Measurements from ENCODE around the gene UBN2.
"Not testable (repeated sequence)": the region's sequence is repeated elsewhere in the genome, so short reads cannot be mapped to it uniquely, and the experiment has no call there.

The UBN2 gene

GRCh38 chr7:139299296-139299695 lies 68.3 kb downstream of the UBN2 start:
- no peak for DNase-seq (ENCODE audit: low spot score)

- DNase-seq (ENCODE audit: low spot score): no peak
Observed at GRCh38 chr7:139300390-139300789, 69.4 kb downstream of the UBN2 start.

DNA sequence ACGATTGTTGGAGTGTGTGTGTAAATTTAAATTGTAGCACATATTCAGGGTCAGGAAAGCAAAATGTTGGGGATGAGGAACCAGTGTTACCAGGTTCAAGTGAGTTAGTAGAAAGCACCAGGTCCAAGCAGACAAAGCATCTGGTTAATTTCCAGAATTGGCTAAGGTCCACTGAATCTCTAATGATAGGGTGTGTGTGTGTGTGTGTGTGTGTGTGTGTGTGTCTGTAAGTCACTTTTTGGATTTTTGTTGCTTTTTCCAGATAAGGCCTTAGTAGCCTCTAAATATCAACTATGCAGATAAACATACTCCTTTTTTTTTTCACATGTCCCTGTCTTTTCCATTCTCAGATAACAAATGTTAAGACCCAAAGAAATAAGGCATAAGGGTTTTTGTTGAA lies 73.5 kb downstream of the UBN2 start:
- DNase-seq (ENCODE audit: low spot score): no peak

DNA sequence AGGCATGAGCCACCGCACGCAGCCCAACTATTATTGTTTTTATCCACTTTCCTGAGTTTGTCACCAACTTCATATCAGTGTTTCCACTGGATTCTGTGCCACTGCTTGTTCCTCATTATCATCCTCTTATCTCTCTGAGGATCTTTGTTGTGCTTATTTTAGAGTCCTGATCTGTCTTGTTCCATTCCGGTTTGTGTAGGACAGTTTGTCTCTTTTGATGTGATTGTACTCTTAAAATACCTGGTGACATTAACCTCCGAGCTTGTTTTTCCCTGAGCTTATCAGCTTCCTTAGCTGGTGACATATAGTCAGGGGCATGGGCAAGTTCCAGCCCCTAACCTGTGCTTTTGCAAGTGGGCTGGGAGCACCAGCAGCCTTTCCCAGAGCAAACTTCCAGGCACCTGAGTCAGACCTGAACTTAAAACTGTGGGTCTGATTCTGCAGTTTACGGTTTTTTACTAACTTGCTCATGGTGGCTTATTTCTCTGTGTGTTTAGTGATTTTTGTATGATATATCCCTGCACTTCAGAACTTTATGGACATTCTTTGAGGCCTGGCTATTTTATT lies 87.0 kb downstream of the UBN2 start:
- no peak for DNase-seq (ENCODE audit: low spot score)

- DNase-seq (ENCODE audit: low spot score): peak; percentile 38
Observed at GRCh38 chr7:139321071-139321745, 90.2 kb downstream of the UBN2 start.

DNA sequence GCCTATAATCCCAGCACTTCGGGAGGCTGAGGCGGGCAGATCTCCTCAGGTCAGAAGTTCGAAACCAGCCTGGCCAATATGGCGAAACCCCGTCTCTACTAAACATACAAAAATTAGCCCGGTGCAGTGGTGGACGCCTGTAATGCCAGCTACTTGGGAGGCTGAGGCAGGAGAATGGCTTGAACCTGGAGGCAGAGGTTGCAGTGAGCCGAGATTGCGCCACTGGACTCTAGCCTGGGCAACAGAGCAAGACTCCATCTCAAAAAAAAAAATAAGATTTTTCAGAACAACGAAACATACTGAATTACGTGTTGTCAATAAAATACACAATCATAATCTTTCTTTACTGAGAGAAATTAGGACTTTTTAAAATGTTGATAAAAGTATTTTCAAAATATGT lies 93.7 kb downstream of the UBN2 start:
- not testable (repeated sequence) for DNase-seq (ENCODE audit: low spot score)

DNA sequence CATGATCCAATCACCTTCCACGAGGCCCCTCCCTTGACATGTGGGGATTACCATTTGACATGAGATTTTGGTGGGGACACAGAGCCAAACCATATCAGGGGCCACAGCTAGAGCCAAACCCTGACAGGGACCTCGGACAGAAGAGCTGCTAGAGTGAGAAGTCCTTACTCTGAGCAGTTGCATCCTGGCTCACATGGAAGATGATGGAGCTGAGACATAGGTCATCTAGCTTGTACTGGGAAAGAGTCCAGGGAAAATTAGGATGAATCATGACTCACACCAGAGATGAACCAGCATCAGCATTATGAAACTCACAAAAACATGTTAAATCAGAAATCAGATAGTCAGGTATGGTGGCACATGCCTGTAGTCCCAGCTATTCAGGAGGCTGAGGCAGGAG lies 97.3 kb downstream of the UBN2 start:
- DNase-seq (ENCODE audit: low spot score): no peak

- DNase-seq (ENCODE audit: low spot score): no peak
Observed at GRCh38 chr7:139329119-139329518, 98.1 kb downstream of the UBN2 start.

DNA sequence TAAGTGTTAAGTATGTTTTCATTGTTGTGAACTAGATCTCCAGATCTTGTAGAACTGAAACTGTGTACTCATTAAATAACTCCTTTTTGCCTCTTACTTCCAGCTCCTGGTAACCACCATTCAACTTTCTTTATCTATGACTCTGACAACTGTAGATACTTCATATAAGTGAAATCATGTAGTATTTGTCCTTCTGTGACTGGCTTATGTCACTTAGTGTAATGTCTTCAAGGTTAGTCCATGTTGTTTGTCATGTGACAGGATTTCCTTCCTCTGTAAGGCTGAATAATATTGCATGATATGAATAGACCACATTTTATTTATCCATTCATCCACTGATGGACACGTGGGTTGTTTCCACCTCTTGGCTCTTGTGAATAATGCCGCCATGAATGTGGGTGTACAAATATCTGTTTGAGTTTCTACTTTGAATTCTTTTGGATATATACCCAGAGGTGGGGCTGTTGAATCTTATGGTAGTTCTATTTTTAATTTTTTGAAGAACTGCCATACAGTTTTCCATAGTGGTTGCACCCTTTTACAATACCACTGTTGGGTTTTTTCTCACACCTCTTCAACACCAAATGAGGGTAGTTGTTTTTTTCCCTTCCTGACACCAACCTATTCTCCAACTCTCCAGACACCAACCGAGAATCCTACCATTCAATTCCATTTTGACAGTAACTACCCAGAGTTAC lies 99.4 kb downstream of the UBN2 start:
- no peak for DNase-seq (ENCODE audit: low spot score)

DNA sequence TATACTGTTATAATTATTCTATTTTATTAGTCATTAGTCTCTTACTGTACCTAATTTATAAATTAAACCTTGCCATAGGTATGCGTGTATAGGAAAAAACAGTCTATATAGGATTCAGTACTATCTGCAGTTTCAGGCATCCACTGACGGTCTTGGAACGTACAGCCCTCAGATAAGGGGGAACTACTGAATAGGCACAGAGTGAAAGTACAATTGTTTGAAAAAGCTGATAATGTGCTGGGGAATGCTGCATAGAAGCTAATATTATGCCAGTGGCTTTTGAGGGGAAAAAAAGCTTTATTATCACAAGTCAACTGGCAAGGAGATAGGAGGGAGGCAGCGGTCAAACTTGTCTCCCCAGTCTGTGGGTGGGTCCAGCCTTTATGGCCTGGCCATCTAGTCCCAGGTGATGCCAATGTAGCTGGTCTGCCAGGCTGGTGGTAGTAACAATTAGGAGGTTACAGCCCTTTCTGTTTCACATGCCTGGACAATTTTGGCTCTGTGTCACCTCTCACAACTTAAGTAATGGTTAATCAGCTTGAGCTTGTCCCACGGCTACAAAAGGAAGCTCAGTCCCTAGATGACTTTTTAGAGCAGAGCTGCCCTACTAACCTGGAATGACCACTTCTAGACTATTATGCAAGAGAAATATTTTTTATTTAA lies 101.8 kb downstream of the UBN2 start:
- no peak for DNase-seq (ENCODE audit: low spot score)

GRCh38 chr7:139333443-139333842 lies 102.4 kb downstream of the UBN2 start:
- not testable (repeated sequence) for DNase-seq (ENCODE audit: low spot score)

GRCh38 chr7:139334399-139335150 lies 103.5 kb downstream of the UBN2 start:
- DNase-seq (ENCODE audit: low spot score): no peak

- DNase-seq (ENCODE audit: low spot score): no peak
Observed at GRCh38 chr7:139339025-139339424, 108.0 kb downstream of the UBN2 start.

GRCh38 chr7:139339698-139340036 lies 108.6 kb downstream of the UBN2 start:
- DNase-seq (ENCODE audit: low spot score): no peak

GRCh38 chr7:139340037-139340807 lies 109.2 kb downstream of the UBN2 start:
- DNase-seq (ENCODE audit: low spot score): peak; percentile 91

- DNase-seq (ENCODE audit: low spot score): no peak
Observed at GRCh38 chr7:139340808-139341057, 109.7 kb downstream of the UBN2 start.

- DNase-seq (ENCODE audit: low spot score): peak; percentile 69
Observed at GRCh38 chr7:139341058-139341775, 110.2 kb downstream of the UBN2 start, which contains the start of gene FMC1. Gene FMC1, plus strand, starts transcription at chr7:139341337. Its CDS starts 48 bp downstream, at chr7:139341385.

GRCh38 chr7:139341776-139342226 lies 110.8 kb downstream of the UBN2 start:
- peak; percentile 83 for DNase-seq (ENCODE audit: low spot score)

DNA sequence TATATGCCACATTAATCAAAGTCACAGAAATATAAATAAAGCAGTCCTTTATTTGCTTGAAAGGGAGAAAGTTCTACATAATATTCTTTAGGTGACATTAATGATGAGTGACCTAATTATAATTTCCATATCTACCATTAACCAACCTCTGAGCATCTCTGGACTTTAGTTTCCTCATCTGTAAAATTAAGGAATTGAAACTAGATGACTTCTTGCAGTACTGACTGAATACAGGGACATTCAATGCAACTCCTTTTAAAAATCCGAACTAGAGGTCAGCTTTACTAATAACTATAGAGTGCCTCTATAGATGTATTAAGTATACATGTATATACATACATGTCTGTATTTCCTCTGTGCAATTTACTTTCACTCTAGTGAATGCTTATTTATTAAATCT lies 114.0 kb downstream of the UBN2 start:
- DNase-seq (ENCODE audit: low spot score): no peak

- no peak for DNase-seq (ENCODE audit: low spot score)
Observed at GRCh38 chr7:139351027-139351426, 120.0 kb downstream of the UBN2 start.

- no peak for DNase-seq (ENCODE audit: low spot score)
Observed at GRCh38 chr7:139354729-139355128, 123.7 kb downstream of the UBN2 start.

Data from iPS-NIHi11 (cell line).